HepG2 (cell line): ENCODE measurements around the gene SLC16A11.

Experiments
- POLR2AphosphoS5 ChIP-seq: IDR thresholded peaks from 2 replicates; pipeline ENCODE4 v1.6.1; 2012; ENCODE audit warnings: low read depth, low read length
- ZNF138 ChIP-seq: sonication (generic); formaldehyde crosslinking; IDR thresholded peaks from 2 replicates; pipeline ENCODE4 v1.5.0; 2020; ENCODE audit warnings: mild to moderate bottlenecking, low read depth, missing genetic modification reagents

DNA sequence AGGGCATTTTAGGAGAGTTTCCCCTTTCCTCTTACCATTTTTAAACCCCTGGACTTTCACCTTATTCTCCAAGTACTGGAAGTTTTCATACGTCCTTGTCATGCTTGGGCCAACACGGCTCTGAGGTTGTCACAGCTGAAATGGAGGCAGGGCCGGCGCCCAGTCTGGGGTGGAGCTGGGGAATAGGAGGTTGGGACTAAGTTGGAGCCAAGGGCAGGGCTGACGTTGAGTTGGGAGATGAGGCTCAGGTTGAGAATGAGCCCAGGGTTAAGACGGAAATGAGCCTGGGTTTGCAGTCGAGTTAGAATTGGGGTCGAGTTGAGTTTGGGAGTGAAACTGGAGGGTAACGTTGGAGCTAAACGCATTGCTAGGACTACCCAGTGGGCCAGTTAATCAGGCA, 34.8 kb upstream of the SLC16A11 start:
- TF ChIP-seq POLR2AphosphoS5 (no peak), ZNF138 (no peak)
